Stimulated activated naive CD4-positive, alpha-beta T cell treated with Interleukin-2 at 50 U/mL for 16 hours (primary cell): ENCODE results near the gene ANKRD13B.

Source experiments
- DNase-seq: peaks from one replicate; lab custom pipeline; 2025; lab: John Stamatoyannopoulos, UW

Gene ANKRD13B

GRCh38 chr17:29568331-29569244 lies 24.3 kb upstream of the ANKRD13B start, which contains the start of gene TP53I13:
Gene TP53I13, plus strand, starts transcription at chr17:29568701. Its CDS starts 58 bp downstream, at chr17:29568759.
- peak; percentile 84 for DNase-seq

GRCh38 chr17:29569245-29569950 lies 23.5 kb upstream of the ANKRD13B start:
- no peak for DNase-seq

- no peak for DNase-seq
These were observed 22.4 kb upstream of the ANKRD13B start for GRCh38 chr17:29570521-29570920.

GRCh38 chr17:29571486-29571882 lies 21.4 kb upstream of the ANKRD13B start:
- no peak for DNase-seq

GRCh38 chr17:29571883-29572681 lies 20.9 kb upstream of the ANKRD13B start:
- no peak for DNase-seq

- peak; percentile 30 for DNase-seq
These were observed 20.0 kb upstream of the ANKRD13B start for GRCh38 chr17:29572691-29573557.

- DNase-seq: no peak
These were observed 19.4 kb upstream of the ANKRD13B start for GRCh38 chr17:29573558-29573869.

GRCh38 chr17:29573871-29574731 lies 18.8 kb upstream of the ANKRD13B start:
- DNase-seq: no peak

GRCh38 chr17:29574732-29575510 lies 18.0 kb upstream of the ANKRD13B start:
- DNase-seq: no peak

GRCh38 chr17:29575511-29576213 lies 17.3 kb upstream of the ANKRD13B start:
- DNase-seq: no peak

GRCh38 chr17:29576214-29577000 lies 16.5 kb upstream of the ANKRD13B start:
- no peak for DNase-seq

- no peak for DNase-seq
These were observed 15.9 kb upstream of the ANKRD13B start for GRCh38 chr17:29577001-29577370.

GRCh38 chr17:29577385-29578211 lies 15.3 kb upstream of the ANKRD13B start:
- no peak for DNase-seq

- no peak for DNase-seq
These were observed 14.1 kb upstream of the ANKRD13B start for GRCh38 chr17:29578626-29579485.

GRCh38 chr17:29579866-29580771 lies 12.8 kb upstream of the ANKRD13B start:
- DNase-seq: peak; percentile 87
